NT2/D1 (cell line): Measurements from ENCODE around the gene TCEAL5.

Experiments
- DNase-seq: peaks from one replicate; pipeline ENCODE4 v3.0.0-alpha.2; 2011; ENCODE audit warnings: low read depth, low spot score
- H3K27me3 ChIP-seq: 2 replicates; pipeline ENCODE4 v1.6.0; 2011; ENCODE audit warnings: mild to moderate bottlenecking; ENCODE audit not compliant: insufficient read length, insufficient read depth
- H3K36me3 ChIP-seq: 2 replicates; pipeline ENCODE4 v1.6.1; 2011; ENCODE audit warnings: mild to moderate bottlenecking, low read length, mixed read lengths; ENCODE audit not compliant: insufficient read depth, insufficient read length
- H3K4me1 ChIP-seq: 2 replicates; pipeline ENCODE4 v1.5.1; 2011; ENCODE audit not compliant: insufficient read depth, insufficient read length
- H3K4me3 ChIP-seq: 2 replicates; pipeline ENCODE4 v1.5.1; 2011; ENCODE audit warnings: low read depth; ENCODE audit not compliant: insufficient read length
- H3K9ac ChIP-seq: 2 replicates; pipeline ENCODE4 v1.6.0; 2011; ENCODE audit warnings: low read depth; ENCODE audit not compliant: insufficient read length
- H3K9me3 ChIP-seq: 2 replicates; pipeline ENCODE4 v1.5.1; 2011; ENCODE audit warnings: mild to moderate bottlenecking, low read length; ENCODE audit not compliant: insufficient read depth
- SUZ12 ChIP-seq: IDR thresholded peaks from 2 replicates; pipeline ENCODE4 v1.6.1; 2011; ENCODE audit not compliant: insufficient read length, insufficient read depth; ENCODE audit errors: extremely low read depth
- YY1 ChIP-seq: IDR thresholded peaks from 2 replicates; pipeline ENCODE4 v1.6.1; 2011; ENCODE audit not compliant: insufficient read length, insufficient read depth
- ZNF274 ChIP-seq: IDR thresholded peaks from 2 replicates; pipeline ENCODE4 v1.6.1; 2011; ENCODE audit warnings: mild to moderate bottlenecking, low read depth, low read length

Gene TCEAL5

DNA sequence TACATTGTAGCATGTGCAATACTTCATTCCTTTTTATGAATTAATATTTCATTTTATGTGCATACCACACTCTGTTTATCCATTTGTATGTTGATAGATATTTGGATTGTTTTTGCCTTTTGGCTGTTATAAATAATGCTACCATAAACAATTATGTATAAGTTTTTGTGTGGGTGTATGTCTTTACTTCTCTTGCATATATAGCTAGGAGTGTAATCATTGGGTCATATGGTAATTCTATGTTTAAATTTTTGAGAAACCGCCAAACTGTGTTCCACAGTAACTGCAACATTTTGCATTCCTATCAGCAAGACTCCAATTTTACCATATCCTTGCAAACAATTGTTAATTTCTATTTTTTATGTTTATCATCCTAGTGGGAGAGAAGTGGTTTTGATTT lies 3.1 kb upstream of the TCEAL5 start:
- peaks cover 12% of the 10 kb centered on the region; the same call in 1 of the 2 replicates for H3K9me3 ChIP-seq
- H3K4me3 ChIP-seq = no peak overlapping the region
- no peaks in the 10 kb centered on the region for H3K27me3 ChIP-seq
- no peaks in the 10 kb centered on the region for H3K36me3 ChIP-seq
- TF ChIP-seq ZNF274 = no peak
- no peak for TF ChIP-seq YY1
- no peak for DNase-seq
- H3K9ac ChIP-seq = no peak overlapping the region
- no peaks in the 10 kb centered on the region for H3K4me1 ChIP-seq

DNA sequence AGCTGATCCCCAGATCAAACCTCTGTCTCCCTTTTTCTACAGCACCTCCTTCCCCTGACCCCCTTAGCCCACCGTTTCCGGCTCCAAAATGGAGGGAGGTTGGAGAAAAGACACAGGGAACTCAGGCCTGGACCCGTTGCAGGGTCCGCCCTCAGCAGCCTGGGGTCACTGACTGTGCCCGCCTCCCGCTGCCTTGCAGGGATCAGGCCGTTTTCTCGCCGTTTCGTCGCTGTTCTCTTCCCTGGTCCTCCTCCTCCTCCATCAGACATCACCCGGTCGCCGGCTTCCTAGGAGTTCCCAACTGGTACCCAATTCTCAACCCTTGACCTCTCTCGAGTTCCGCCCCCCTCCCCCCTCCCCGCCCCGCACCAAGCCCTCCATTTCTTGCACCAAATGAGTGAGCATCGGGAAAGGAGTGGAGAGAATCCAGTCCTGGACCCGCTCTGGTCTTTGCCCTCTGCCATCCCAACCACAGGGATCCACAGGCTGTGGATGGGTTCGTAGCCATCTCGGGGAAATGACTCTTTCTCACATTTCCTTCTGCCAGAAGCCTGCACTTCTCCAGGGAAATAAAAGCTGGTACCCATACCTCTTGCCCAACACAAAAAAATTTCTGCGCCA lies 493 bp downstream of the TCEAL5 start:
- Histone ChIP-seq H3K9me3 (no peaks in the 10 kb centered on the region), H3K27me3 (no peaks in the 10 kb centered on the region), H3K9ac (no peak overlapping the region), H3K36me3 (no peaks in the 10 kb centered on the region), H3K4me1 (no peaks in the 10 kb centered on the region), H3K4me3 (no peak overlapping the region)
- no peak for DNase-seq
- TF ChIP-seq SUZ12 (no peak), YY1 (no peak), ZNF274 (no peak)

DNA sequence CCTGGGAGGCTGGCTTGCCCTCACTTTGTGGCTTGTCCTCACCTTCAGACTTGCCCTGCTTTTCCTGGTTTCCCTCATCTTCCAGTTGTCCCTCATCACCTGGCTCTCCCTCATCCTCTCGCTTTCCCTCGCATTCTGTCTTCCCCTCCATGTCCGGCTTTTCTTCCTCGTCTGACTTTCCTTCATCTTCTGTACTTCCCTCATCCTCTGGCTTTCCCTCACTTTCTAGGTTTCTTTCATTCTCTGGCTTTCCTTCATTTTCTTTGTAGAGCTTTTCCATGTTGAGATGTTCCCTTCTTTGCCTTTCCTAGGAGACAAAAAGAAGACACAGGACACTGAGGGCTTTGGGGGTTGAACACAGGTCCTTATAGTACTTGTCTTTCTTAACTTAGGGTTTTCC lies 2.3 kb downstream of the TCEAL5 start:
- no peak for TF ChIP-seq YY1
- no peak for TF ChIP-seq SUZ12
- no peak for TF ChIP-seq ZNF274
- DNase-seq = no peak
- Histone ChIP-seq H3K4me3 (no peak overlapping the region), H3K36me3 (no peaks in the 10 kb centered on the region), H3K9me3 (no peaks in the 10 kb centered on the region), H3K27me3 (no peaks in the 10 kb centered on the region), H3K9ac (no peak overlapping the region), H3K4me1 (no peaks in the 10 kb centered on the region)

DNA sequence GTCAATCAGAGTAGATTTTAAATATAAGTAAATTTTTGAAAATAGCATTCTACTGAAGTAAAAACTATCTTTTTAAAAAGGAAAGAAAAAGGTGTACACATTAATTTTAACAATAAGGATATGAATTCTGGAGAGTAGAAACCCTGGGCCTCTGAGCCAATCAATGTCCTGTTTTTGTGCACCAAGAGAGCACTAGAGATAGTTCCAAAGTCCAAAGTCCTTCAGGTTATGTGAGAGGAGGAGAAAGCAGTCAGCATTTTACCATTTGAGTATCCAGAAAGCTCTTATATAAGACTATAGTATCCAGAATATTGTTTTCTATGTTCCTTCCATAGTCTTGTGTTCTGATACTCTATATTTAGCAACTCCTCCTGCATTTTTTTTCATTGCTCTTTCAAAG lies 18.3 kb downstream of the TCEAL5 start:
- H3K27me3 ChIP-seq = no peaks in the 10 kb centered on the region
- no peak for DNase-seq
- H3K36me3 ChIP-seq = peaks cover 8% of the 10 kb centered on the region
- no peaks in the 10 kb centered on the region for H3K9me3 ChIP-seq
- H3K4me3 ChIP-seq = no peak overlapping the region
- TF ChIP-seq YY1 = no peak
- TF ChIP-seq SUZ12 = no peak
- no peak for TF ChIP-seq ZNF274
- no peak overlapping the region for H3K9ac ChIP-seq
- no peaks in the 10 kb centered on the region for H3K4me1 ChIP-seq

DNA sequence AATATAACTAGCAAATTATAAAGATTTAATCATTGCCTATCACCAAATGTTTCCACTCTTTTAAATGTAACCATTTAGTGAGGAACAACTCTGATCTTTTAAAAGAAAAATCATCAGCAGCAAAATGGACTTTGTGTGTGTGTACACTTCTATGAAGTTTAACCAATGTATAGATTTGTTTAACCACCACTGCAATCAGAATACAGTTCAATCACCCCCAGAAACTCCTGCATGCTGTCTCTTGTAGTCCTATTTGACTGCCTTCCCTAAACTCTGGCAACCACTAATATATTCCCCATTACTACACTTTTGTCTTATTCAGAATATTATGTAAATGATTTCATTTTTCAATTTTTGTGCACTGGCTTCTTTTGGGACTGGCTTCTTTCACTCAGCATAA lies 19.9 kb downstream of the TCEAL5 start:
- H3K4me3 ChIP-seq = no peak overlapping the region
- H3K9ac ChIP-seq = no peak overlapping the region
- no peak for DNase-seq
- no peak for TF ChIP-seq SUZ12
- no peaks in the 10 kb centered on the region for H3K4me1 ChIP-seq
- H3K9me3 ChIP-seq = no peaks in the 10 kb centered on the region
- H3K36me3 ChIP-seq = peaks cover 20% of the 10 kb centered on the region
- H3K27me3 ChIP-seq = no peaks in the 10 kb centered on the region

DNA sequence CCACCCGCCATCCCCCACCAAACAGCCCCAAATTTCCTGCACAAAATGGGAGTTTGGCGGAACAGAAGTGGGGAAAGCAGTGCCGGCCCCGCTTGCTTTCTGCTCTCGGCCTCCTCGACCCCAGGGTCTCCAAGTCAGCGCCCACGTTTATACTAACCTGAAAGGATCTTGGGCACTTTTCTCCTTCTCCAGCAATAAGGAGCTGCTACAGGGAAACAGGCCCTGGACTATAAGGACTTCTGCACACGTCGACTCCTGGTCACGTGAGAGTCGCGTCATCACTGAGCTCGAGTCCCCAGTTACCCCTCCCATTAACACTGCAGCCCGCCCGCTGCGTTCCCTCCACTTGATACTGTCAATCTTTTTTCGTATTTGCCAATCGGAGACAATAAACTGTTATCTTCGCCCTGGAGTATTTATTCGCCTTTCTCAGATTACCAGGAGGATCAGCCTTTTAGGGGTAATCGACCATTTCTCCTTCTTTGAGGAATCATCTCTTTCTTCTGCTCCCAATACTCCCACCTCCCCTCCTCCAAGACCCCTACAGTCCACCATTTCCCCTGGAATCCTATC lies 21.5 kb downstream of the TCEAL5 start, which contains the start of gene TCEAL8:
Gene TCEAL8, minus strand, starts transcription at position 235 of the 573 bp plus-strand sequence. CDS start 1,176 bp downstream, outside the sequence.
- H3K9ac ChIP-seq = peak within 1 kb of the TSS; percentile 94
- H3K4me3 ChIP-seq = peak within 1 kb of the TSS; percentile 83
- DNase-seq = peak; percentile 82
- H3K27me3 ChIP-seq = no peaks in the 10 kb centered on the region
- peaks cover 20% of the 10 kb centered on the region for H3K36me3 ChIP-seq
- no peak for TF ChIP-seq SUZ12
- TF ChIP-seq ZNF274 = no peak
- no peak for TF ChIP-seq YY1
- H3K9me3 ChIP-seq = no peaks in the 10 kb centered on the region
- no peaks in the 10 kb centered on the region for H3K4me1 ChIP-seq

DNA sequence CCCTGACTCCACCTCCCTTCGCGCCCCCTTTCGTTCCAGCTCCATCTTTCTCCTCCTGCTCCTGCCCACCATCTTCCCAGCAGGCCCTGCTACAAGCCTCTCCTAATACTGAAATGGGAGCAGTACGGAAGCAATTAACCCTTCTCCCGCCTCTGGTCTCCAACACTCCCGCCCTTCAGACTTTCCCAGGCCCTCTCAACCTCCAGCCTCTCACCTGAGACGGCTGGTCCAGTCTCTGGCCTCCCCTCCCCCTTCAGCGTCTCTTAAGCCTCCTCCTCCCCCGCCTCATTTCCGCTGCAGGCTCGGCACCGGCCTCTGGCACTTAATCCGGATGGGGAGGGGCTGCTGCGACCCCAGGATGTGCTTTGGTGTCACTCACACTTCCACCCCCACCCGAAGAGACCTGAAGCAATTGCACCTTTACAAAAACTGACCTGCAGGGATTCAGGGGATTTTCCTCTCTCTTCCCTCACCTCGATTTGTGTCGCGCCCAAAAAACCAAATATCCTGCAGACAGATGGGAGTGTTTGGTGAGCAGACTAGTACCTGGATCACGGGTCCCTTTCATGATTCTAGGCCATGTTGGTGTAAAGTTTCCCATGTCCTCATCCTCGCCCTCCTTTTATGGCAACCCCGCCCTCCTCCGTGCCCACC lies 22.3 kb downstream of the TCEAL5 start:
- Histone ChIP-seq H3K27me3 (no peaks in the 10 kb centered on the region), H3K9ac (peak overlapping the region; percentile 94), H3K4me3 (peak overlapping the region; percentile 83), H3K4me1 (no peaks in the 10 kb centered on the region), H3K9me3 (no peaks in the 10 kb centered on the region), H3K36me3 (peaks cover 20% of the 10 kb centered on the region)
- peak; percentile 89 for DNase-seq
- TF ChIP-seq YY1 (peak; percentile 54), SUZ12 (no peak), ZNF274 (no peak)
